Mucosa of gallbladder (tissue), 1 donor: ENCODE results near the gene TAB2. TPM values are rescaled to one million over a fixed set of nuclear protein-coding genes. Genes with fewer than 3 reads are reported as not detected.
"Not testable (repeated sequence)": the region's sequence is repeated elsewhere in the genome, so short reads cannot be mapped to it uniquely, and the experiment has no call there.

ENCODE experiments used
- DNase-seq: peaks from one replicate; pipeline ENCODE4 v3.0.0-alpha.2; 2020; ENCODE audit warnings: low spot score
- total RNA-seq: library from RNA; stranded (reverse); gene quantifications from one replicate; pipeline ENCODE4 v1.2.1, GENCODE V29; 2021
- donor health status: DM: no; HTN: no; CAD: no.

TAB2 gene
- total RNA-seq, 1 donor from 2014 or later: 46.1 TPM

- DNase-seq: no peak
Observed at GRCh38 chr6:149334201-149334600, 16.7 kb downstream of the TAB2 start.

DNA sequence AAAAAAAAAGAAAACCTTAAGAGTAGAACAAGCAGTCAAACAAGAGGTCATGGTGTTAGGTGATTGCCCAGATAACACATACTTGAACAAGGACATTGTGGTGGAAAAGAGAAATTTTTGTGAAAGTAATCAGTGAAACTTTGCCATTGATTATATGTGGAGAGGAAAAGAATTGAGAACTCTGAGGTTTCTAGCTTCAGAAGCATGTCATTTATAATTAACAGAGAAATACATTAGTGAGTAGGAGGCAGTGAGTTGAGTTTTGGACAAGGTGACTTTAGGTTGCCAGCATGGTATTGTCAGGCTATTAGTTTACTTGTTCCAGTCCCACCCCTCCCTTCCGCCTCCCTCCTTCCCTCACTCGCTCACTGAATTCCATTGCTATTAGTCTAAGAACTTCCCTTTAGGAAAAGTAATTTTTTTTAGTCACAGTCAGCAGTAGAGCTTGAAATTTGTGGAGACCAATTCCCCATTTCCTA lies 17.2 kb downstream of the TAB2 start:
- DNase-seq: no peak

DNA sequence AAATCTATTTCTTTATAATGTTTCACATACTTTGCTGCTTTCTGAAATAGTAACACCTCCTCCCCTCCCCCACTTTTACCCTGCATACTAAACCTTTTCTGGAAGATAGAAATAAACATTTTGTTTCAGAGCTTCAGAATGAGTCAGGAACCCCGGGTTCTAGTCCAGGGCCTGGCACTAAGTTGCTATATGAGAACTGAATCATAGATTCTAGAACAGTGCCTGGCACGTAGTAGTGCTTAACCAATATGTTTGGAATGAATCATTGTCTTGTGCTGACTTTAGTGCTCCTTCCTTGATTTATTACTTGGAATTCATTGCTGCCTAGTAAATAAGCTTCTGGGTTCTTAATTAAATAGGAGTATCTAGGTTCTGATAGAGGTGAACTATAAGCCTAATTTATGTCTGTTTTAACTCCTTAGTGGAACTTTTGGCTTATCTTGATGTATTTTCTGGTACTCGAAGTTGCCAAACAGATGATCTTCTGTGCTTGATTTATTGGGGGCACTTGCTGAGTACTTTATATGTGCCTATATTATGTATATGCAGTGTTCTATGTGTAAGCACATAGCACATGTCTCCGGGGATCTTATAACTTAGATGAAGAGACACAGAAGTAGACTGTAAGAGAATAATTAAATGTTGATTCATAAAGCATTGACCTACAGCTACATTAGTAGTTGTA lies 18.6 kb downstream of the TAB2 start:
- no peak for DNase-seq

- DNase-seq: no peak
Observed at GRCh38 chr6:149336609-149336928, 19.1 kb downstream of the TAB2 start.

DNA sequence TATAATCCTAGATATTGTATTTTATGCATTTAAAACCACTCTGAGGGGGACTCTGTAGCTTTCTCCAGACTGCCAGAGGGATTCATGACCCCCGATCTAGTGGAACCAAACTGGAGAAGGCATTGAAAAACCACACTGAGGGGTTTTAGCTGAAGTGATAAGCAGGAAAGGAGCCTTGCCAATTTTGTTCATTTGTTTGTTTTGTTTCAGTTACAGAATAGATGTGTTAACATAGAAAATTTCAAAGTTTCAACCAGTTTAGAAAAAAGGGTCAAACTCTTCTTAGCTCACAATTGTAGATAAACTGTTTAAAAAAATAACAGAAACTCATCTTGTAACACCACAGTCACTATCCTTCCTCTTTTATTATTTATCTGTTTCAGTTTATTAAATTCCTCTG lies 19.8 kb downstream of the TAB2 start:
- DNase-seq: no peak

DNA sequence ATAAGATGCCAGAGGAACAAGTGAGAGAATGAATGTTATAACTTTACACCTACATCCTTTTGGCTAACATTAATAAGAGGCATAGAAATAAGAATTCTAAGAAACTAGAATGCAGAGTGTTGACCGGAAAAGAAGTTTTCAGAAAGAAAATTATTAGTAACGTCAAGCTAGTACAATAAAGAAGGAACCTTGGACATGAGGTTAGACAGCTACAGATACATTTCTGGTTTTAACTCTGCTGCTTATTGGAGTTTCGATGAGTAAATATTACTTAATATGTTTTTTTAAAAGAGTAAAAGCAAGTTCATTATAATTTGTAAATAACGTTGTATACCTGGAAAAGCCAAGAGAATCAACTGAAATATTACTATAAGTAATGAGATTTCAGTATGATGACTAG lies 22.7 kb downstream of the TAB2 start:
- no peak for DNase-seq

GRCh38 chr6:149342525-149342924 lies 25.0 kb downstream of the TAB2 start:
- no peak for DNase-seq

DNA sequence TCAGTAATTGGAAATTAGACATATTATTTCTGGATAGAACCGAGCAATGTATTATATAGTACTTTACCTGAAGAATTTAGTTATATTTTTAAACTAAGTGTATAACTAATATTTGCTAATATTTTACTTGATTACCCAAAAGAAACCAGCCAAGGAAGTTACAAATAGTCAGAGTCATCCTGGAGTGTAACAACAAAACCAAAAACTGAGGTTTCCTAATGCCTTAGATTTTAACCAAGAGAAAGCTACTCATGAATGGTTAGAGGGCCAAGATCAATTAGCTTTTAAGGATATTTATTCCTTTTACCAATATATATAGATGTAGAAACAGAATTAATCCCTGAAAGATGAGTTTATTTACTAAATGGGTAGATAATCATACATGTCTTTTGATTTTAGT lies 26.0 kb downstream of the TAB2 start:
- DNase-seq: no peak

DNA sequence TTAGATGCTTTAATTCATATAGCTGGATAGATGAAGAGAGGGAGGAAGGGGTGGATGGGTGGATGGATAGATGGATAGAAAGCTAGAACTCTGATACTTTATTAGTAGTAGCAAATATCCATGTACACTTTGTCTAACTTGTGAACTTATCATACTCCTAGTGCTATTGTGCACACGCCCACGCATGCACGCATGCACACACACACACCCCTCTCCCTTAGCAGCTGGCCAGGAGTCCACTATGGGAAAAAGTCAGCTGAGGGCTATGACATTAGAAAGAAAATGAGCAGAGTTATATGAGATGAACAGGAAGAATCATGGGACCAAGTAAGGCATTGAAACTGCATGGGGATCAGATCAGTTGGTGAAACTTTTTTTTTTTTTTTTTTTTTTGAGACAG lies 28.6 kb downstream of the TAB2 start:
- DNase-seq: no peak

GRCh38 chr6:149347067-149347466 lies 29.6 kb downstream of the TAB2 start:
- no peak for DNase-seq

DNA sequence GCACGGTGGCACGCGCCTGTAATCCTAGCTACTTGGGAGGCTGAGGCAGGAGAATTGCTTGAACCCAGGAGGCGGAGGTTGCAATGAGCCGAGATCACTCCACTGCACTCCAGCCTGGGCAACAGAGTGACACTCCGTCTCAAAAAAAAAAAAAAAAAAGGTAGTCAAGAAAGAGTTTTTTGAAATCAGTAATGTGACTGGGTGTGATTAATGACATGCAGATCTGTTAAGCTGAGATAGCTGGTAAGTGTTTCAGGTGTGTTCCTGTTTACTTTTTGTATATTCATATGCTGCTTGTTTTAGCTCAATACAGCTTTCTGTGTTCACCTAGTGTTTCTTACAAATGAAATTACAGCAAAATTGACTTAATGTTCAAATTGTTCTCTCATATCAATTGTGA lies 31.8 kb downstream of the TAB2 start:
- DNase-seq: not testable (repeated sequence)

DNA sequence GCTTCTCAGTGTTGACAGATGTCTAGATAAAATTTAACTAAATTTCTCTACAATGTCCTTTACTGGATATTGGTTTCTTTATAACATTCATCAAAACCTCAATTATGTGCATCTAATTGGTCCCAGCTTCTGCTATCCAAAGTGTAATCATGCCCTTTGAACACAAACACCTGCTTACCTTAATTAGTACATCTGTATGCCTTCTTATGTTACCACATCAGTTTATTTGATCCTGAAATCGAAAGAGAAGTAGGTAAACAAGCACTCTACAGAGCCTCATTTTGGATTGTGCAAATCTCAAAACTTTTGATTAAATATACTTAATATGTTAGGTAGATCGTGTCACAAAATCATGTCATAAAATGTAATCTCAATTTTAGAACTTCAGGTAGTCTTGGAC lies 36.5 kb downstream of the TAB2 start:
- no peak for DNase-seq

DNA sequence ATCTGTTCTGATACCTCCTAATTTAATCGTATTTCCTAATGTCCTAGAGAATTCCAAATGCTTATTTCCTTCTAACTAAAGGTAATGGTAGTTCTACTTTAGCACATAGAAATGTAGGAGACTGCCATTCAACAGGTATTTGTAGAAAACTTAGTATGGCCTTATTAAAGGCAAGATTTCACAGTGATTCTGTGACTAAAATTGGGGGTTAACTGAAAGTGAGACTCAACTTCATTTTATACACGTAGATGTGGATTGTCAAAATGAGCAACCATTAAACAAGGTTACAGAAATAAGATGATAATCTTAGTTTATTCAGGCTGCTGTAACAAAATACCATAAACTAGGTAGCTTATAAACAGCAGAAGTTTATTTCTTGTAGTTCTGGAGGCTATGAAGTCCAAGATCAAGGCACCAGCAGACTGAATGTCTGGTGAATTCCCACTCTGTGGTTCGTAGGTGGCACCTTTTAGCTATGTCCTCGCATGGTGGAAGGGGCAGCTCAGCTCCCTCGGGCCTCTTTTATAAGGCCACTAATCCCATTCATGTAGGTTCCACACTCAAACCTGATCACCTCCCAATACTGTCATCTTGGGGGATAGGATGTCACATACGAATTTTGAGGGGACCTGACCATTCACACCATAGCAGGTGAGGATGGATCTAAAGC lies 38.7 kb downstream of the TAB2 start:
- DNase-seq: no peak

- DNase-seq: no peak
Observed at GRCh38 chr6:149357726-149358538, 40.4 kb downstream of the TAB2 start.

DNA sequence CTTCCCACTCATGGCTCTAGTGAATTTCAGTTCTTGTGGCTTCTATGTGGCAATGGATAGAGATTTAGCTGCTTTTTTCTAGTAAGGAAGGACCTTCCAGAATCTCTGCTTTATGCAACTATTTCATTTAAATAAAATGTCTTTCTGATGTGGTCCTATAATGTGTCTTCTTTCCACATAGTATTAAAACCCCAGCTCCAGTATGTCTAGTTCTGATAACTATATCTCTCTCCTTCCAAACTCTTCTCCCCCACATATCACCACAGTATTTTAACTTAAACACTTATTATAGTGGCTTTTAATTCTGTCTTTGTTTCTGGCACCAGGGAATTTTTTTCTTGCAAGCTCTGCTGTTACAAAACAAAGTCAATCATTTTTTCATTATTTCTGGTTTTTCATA lies 41.9 kb downstream of the TAB2 start:
- no peak for DNase-seq

DNA sequence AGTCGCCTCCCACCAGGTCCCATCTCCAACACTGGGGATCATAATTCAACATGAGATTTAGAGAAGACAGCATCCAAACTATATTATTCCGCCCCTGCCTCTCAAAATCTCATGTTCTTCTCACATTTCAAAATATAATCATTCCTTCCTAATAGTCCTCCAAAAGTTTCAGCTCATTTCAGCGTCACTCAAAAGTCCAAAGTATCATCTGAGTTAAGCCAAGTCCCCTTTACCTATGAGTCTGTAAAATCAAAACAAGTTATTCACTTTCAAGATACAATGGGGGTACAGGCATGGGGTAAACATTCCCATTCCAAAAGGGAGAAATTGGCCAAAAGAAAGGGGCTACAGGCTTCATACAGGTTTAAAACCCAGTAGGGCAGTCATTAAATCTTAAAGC lies 43.0 kb downstream of the TAB2 start:
- DNase-seq: no peak

DNA sequence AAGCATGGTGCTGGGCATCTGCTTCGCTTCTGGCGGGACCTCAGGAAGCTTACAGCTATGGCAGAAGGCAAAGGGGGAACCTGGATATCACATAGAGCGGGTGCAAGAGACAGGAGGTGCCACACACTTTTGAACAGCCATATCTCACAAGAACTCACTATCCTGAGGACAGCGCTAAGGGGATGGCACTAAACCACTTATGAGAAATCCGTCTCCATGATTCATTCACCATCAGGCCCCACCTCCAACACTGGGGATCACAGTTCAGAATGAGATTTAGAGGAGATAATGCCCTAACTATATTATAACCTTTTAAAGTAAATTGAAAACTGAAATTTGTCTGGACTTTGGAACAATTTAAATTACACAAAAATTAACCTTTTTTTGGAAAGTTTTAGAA lies 44.8 kb downstream of the TAB2 start:
- DNase-seq: no peak

DNA sequence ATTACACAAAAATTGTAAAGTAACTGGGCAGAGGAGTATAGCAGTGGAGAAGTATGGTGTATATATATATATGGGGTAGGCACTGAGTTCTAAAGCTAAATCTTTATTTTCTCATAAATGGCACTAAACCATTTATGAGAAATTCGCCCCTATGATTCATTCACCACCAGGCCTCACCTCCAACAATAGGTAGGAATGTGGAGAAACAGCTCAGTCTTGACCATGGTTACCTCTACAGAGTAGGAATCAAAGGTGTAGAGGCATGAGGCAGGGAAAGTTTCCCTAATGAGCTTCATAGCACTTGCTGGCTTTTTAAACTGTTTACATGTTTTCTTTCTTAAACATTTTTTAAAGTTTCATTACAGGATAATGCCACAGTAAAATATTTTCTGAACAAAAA lies 45.6 kb downstream of the TAB2 start:
- DNase-seq: no peak

DNA sequence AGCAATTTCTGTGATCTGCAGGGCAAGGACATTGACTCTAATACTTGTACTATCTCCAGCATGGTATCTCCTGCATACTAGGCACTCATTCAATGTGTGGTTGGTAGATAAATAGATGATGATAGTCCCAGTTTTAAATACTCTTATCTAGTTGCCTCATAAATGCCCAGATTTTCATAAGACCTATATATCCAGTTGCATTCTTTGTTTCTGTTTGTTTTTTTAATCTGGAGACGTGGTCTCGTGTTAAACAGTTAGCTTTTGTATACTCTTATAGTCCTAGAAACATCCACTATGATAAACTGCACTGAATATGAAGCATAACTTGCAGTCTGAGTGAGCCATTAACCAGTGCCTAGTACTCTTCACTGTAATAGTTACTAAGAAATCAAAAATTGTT lies 47.0 kb downstream of the TAB2 start:
- DNase-seq: no peak

DNA sequence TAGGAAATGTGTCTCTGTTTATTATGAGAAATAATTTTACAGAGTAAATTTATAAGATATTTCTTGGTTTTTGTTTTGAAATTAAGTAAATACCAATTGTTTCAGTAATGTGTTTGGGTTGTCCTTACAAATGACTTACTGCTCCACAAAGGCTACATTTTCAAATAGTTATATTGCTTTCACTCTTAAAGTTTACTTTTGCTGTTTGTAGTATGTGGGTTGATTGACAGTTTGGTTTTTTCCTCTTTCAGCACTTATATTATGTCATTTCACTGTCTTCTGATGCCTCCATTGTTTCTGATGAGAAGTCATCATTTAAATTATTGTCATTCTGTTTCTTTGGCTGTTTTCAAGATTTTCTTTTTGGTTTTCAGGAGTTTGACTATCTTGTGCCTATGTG lies 47.7 kb downstream of the TAB2 start:
- no peak for DNase-seq

GRCh38 chr6:149366267-149366921 lies 48.9 kb downstream of the TAB2 start:
- no peak for DNase-seq

DNA sequence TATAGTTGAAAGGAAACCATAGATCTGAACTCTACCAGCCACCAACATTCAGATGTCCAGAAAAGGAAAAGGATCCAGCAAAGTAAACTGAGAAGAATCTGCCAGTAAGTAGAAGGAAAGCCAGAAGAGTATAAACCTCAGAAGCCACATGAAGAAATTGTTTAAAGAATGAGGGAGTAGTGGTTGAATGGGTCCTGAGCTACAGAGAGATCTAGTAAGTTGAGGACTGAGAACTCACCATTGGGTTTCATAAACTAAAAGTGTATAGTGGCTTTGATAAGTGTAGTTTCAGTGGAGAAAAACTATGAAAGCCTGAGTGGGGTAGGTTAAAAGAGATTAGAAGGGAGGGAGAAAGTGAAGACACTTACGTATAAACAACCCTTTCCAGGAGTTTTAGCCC lies 50.6 kb downstream of the TAB2 start:
- no peak for DNase-seq
